OCI-LY1 (cell line): ENCODE data around the gene MVB12B.

ENCODE experiments used
- CTCF ChIP-seq: fragments of 200-600 bp; sonication (generic), shearing (Covaris generic); IDR thresholded peaks from 2 replicates; pipeline ENCODE4 v1.5.1; 2017; ENCODE audit warnings: mild to moderate bottlenecking, antibody characterized with exemption, low read length, moderate library complexity, mixed read lengths
- EZH2 ChIP-seq: fragments of 200-600 bp; sonication (generic), shearing (Covaris generic); IDR thresholded peaks from 2 replicates; pipeline ENCODE4 v1.8.0; 2017; ENCODE audit warnings: borderline replicate concordance, mixed run types, mild to moderate bottlenecking, antibody characterized with exemption, low read length, moderate library complexity, mixed read lengths

GRCh38 chr9:126438741-126439401 lies 112.2 kb downstream of the MVB12B start:
- TF ChIP-seq CTCF (no peak), EZH2 (no peak)
